ENCODE results near the gene UBASH3A.

UBASH3A gene

GRCh38 chr21:42447732-42448131 is 44.0 kb downstream of the UBASH3A start:
- no peak for DNase-seq
- Histone ChIP-seq H3K4me3 (ENCODE audit: insufficient read depth in 1 of 2, low read depth in 1 of 2, low read length in 2 of 2) (no peak overlapping the region), H3K9ac (ENCODE audit: low read length) (no peak overlapping the region), H3K36me3 (ENCODE audit: control insufficient read depth in 1 of 2, insufficient read depth in 2 of 2, low read depth in 1 of 2, low read length in 2 of 2) (no peaks in the 10 kb centered on the region), H3K27ac (ENCODE audit: low read length, poor library complexity, severe bottlenecking) (no peak overlapping the region), H3K4me1 (ENCODE audit: control insufficient read depth, insufficient read depth, low read depth, low read length) (peaks cover 23% of the 10 kb centered on the region), H2BK12ac (ENCODE audit: low read length in 2 of 2) (no peak overlapping the region), H4K8ac (ENCODE audit: low read length) (no peak overlapping the region), H2BK15ac (ENCODE audit: low read depth, poor library complexity, severe bottlenecking) (no peak overlapping the region), H3K14ac (ENCODE audit: low read length in 2 of 2) (no peak overlapping the region), H3K4me2 (ENCODE audit: low read length, poor library complexity, severe bottlenecking) (no peak overlapping the region), H3K79me1 (replicated peaks; ENCODE audit: low read length, poor library complexity, severe bottlenecking) (no peaks in the 10 kb centered on the region), H2AFZ (ENCODE audit: low read depth, low read length) (no peak overlapping the region), H2AK5ac (ENCODE audit: low read length, severe bottlenecking) (no peak overlapping the region), H3K23ac (ENCODE audit: low read length in 2 of 2) (no peak overlapping the region), H3K27me3 (ENCODE audit: control insufficient read depth in 1 of 2, insufficient read depth in 1 of 2, low read length in 2 of 2) (peaks cover 8 to 45% of the 10 kb centered on the region in 2 experiments), H3K18ac (ENCODE audit: low read depth in 1 of 2, low read length in 2 of 2) (no peak overlapping the region), H3K4ac (ENCODE audit: low read depth in 1 of 2, low read length in 2 of 2) (no peak overlapping the region), H3K9me3 (ENCODE audit: control insufficient read depth, low read length) (no peaks in the 10 kb centered on the region), H4K91ac (ENCODE audit: low read length) (no peak overlapping the region), H2BK5ac (ENCODE audit: low read depth, low read length, poor library complexity, severe bottlenecking) (no peak overlapping the region), H2BK120ac (ENCODE audit: low read depth, low read length) (no peak overlapping the region)
- WGBS = 90% methylated on average over 10 of the region's 10 CpGs

- no peak overlapping the region for H3K4me2 ChIP-seq (ENCODE audit: low read length, poor library complexity, severe bottlenecking)
- no peak overlapping the region for H3K9ac ChIP-seq (ENCODE audit: low read length)
- no peak for DNase-seq
- no peak overlapping the region for H3K4me3 ChIP-seq (ENCODE audit: insufficient read depth in 1 of 2, low read depth in 1 of 2, low read length in 2 of 2)
- no peaks in the 10 kb centered on the region for H3K79me1 ChIP-seq (replicated peaks; ENCODE audit: low read length, poor library complexity, severe bottlenecking)
- H2BK120ac ChIP-seq (ENCODE audit: low read depth, low read length) = no peak overlapping the region
- H2BK5ac ChIP-seq (ENCODE audit: low read depth, low read length, poor library complexity, severe bottlenecking) = no peak overlapping the region
- 83% methylated on average over 3 of the region's 3 CpGs for WGBS
- no peak overlapping the region for H2BK15ac ChIP-seq (ENCODE audit: low read depth, poor library complexity, severe bottlenecking)
- peaks cover 3 to 55% of the 10 kb centered on the region in 2 experiments for H3K27me3 ChIP-seq (ENCODE audit: control insufficient read depth in 1 of 2, insufficient read depth in 1 of 2, low read length in 2 of 2)
- no peak overlapping the region for H4K8ac ChIP-seq (ENCODE audit: low read length)
- no peak overlapping the region for H4K91ac ChIP-seq (ENCODE audit: low read length)
- no peak overlapping the region for H2BK12ac ChIP-seq (ENCODE audit: low read length in 2 of 2)
- H3K9me3 ChIP-seq (ENCODE audit: control insufficient read depth, low read length) = no peaks in the 10 kb centered on the region
- no peak overlapping the region for H3K14ac ChIP-seq (ENCODE audit: low read length in 2 of 2)
- H3K18ac ChIP-seq (ENCODE audit: low read depth in 1 of 2, low read length in 2 of 2) = no peak overlapping the region
- no peak overlapping the region for H3K4ac ChIP-seq (ENCODE audit: low read depth in 1 of 2, low read length in 2 of 2)
- no peaks in the 10 kb centered on the region for H3K36me3 ChIP-seq (ENCODE audit: control insufficient read depth in 1 of 2, insufficient read depth in 2 of 2, low read depth in 1 of 2, low read length in 2 of 2)
- no peak overlapping the region for H3K23ac ChIP-seq (ENCODE audit: low read length in 2 of 2)
- H2AK5ac ChIP-seq (ENCODE audit: low read length, severe bottlenecking) = no peak overlapping the region
- H3K27ac ChIP-seq (ENCODE audit: low read length, poor library complexity, severe bottlenecking) = no peak overlapping the region
- peaks cover 31% of the 10 kb centered on the region for H3K4me1 ChIP-seq (ENCODE audit: control insufficient read depth, insufficient read depth, low read depth, low read length)
- H2AFZ ChIP-seq (ENCODE audit: low read depth, low read length) = no peak overlapping the region
Observed at GRCh38 chr21:42448686-42449085, 45.0 kb downstream of the UBASH3A start.

GRCh38 chr21:42451941-42452340 is 48.2 kb downstream of the UBASH3A start:
- H3K4ac ChIP-seq (ENCODE audit: low read depth in 1 of 2, low read length in 2 of 2) = no peak overlapping the region
- no peak overlapping the region for H3K4me2 ChIP-seq (ENCODE audit: low read length, poor library complexity, severe bottlenecking)
- H2AK5ac ChIP-seq (ENCODE audit: low read length, severe bottlenecking) = peak overlapping the region; percentile 33
- no peak overlapping the region for H3K23ac ChIP-seq (ENCODE audit: low read length in 2 of 2)
- no peak overlapping the region for H2BK12ac ChIP-seq (ENCODE audit: low read length in 2 of 2)
- H2AFZ ChIP-seq (ENCODE audit: low read depth, low read length) = no peak overlapping the region
- no peak overlapping the region for H2BK120ac ChIP-seq (ENCODE audit: low read depth, low read length)
- H2BK15ac ChIP-seq (ENCODE audit: low read depth, poor library complexity, severe bottlenecking) = no peak overlapping the region
- H3K9ac ChIP-seq (ENCODE audit: low read length) = no peak overlapping the region
- peaks cover 36% of the 10 kb centered on the region for H3K4me1 ChIP-seq (ENCODE audit: control insufficient read depth, insufficient read depth, low read depth, low read length)
- no peak for DNase-seq
- H3K18ac ChIP-seq (ENCODE audit: low read depth in 1 of 2, low read length in 2 of 2) = no peak overlapping the region
- peaks cover 0 to 53% of the 10 kb centered on the region in 2 experiments for H3K27me3 ChIP-seq (ENCODE audit: control insufficient read depth in 1 of 2, insufficient read depth in 1 of 2, low read length in 2 of 2)
- H3K14ac ChIP-seq (ENCODE audit: low read length in 2 of 2) = no peak overlapping the region
- no peaks in the 10 kb centered on the region for H3K36me3 ChIP-seq (ENCODE audit: control insufficient read depth in 1 of 2, insufficient read depth in 2 of 2, low read depth in 1 of 2, low read length in 2 of 2)
- 93% methylated on average over 8 of the region's 9 CpGs for WGBS
- no peak overlapping the region for H4K8ac ChIP-seq (ENCODE audit: low read length)
- no peak overlapping the region for H2BK5ac ChIP-seq (ENCODE audit: low read depth, low read length, poor library complexity, severe bottlenecking)
- no peaks in the 10 kb centered on the region for H3K9me3 ChIP-seq (ENCODE audit: control insufficient read depth, low read length)
- no peak overlapping the region for H3K27ac ChIP-seq (ENCODE audit: low read length, poor library complexity, severe bottlenecking)
- no peak overlapping the region for H3K4me3 ChIP-seq (ENCODE audit: insufficient read depth in 1 of 2, low read depth in 1 of 2, low read length in 2 of 2)
- H4K91ac ChIP-seq (ENCODE audit: low read length) = no peak overlapping the region
- no peaks in the 10 kb centered on the region for H3K79me1 ChIP-seq (replicated peaks; ENCODE audit: low read length, poor library complexity, severe bottlenecking)

- Histone ChIP-seq H3K4me1 (ENCODE audit: control insufficient read depth, insufficient read depth, low read depth, low read length) (peaks cover 36% of the 10 kb centered on the region), H3K27ac (ENCODE audit: low read length, poor library complexity, severe bottlenecking) (no peak overlapping the region), H2AK5ac (ENCODE audit: low read length, severe bottlenecking) (peak overlapping the region; percentile 47), H2BK15ac (ENCODE audit: low read depth, poor library complexity, severe bottlenecking) (no peak overlapping the region), H3K4ac (ENCODE audit: low read depth in 1 of 2, low read length in 2 of 2) (no peak overlapping the region), H3K4me3 (ENCODE audit: insufficient read depth in 1 of 2, low read depth in 1 of 2, low read length in 2 of 2) (no peak overlapping the region), H3K4me2 (ENCODE audit: low read length, poor library complexity, severe bottlenecking) (no peak overlapping the region), H3K18ac (ENCODE audit: low read depth in 1 of 2, low read length in 2 of 2) (no peak overlapping the region), H3K9ac (ENCODE audit: low read length) (no peak overlapping the region), H3K14ac (ENCODE audit: low read length in 2 of 2) (no peak overlapping the region), H2BK120ac (ENCODE audit: low read depth, low read length) (no peak overlapping the region), H2BK12ac (ENCODE audit: low read length in 2 of 2) (no peak overlapping the region), H4K8ac (ENCODE audit: low read length) (no peak overlapping the region), H2BK5ac (ENCODE audit: low read depth, low read length, poor library complexity, severe bottlenecking) (no peak overlapping the region), H3K79me1 (replicated peaks; ENCODE audit: low read length, poor library complexity, severe bottlenecking) (no peaks in the 10 kb centered on the region), H3K9me3 (ENCODE audit: control insufficient read depth, low read length) (no peaks in the 10 kb centered on the region), H3K36me3 (ENCODE audit: control insufficient read depth in 1 of 2, insufficient read depth in 2 of 2, low read depth in 1 of 2, low read length in 2 of 2) (no peaks in the 10 kb centered on the region), H4K91ac (ENCODE audit: low read length) (no peak overlapping the region), H2AFZ (ENCODE audit: low read depth, low read length) (no peak overlapping the region), H3K27me3 (ENCODE audit: control insufficient read depth in 1 of 2, insufficient read depth in 1 of 2, low read length in 2 of 2) (peaks cover 0 to 48% of the 10 kb centered on the region in 2 experiments), H3K23ac (ENCODE audit: low read length in 2 of 2) (no peak overlapping the region)
- no peak for DNase-seq
- WGBS = 88% methylated on average over 22 of the region's 22 CpGs
Observed at GRCh38 chr21:42452401-42453223, 48.9 kb downstream of the UBASH3A start.
